Measurements from ENCODE around the gene LIMS3.
"Not testable (repeated sequence)": the region's sequence is repeated elsewhere in the genome, so short reads cannot be mapped to it uniquely, and the experiment has no call there.

Gene LIMS3, protein sequence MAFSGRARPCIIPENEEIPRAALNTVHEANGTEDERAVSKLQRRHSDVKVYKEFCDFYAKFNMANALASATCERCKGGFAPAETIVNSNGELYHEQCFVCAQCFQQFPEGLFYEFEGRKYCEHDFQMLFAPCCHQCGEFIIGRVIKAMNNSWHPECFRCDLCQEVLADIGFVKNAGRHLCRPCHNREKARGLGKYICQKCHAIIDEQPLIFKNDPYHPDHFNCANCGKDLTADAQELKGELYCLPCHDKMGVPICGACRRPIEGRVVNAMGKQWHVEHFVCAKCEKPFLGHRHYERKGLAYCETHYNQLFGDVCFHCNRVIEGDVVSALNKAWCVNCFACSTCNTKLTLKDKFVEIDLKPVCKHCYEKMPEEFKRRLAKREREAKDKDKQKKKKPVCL

GRCh38 chr2:109898462-109899336 lies at the start of gene LIMS3:
LIMS3 (plus strand) TSS chr2:109898688; CDS start chr2:109898729, 41 bp downstream.
- not testable (repeated sequence) for H3K4me3 ChIP-seq, H3K4me1 ChIP-seq, H3K27ac ChIP-seq, H3K4me2 ChIP-seq, H4K20me1 ChIP-seq, H3K9me3 ChIP-seq, H3K9ac ChIP-seq, H3K36me3 ChIP-seq, H3K27me3 ChIP-seq

GRCh38 chr2:109871129-109871751 lies 27.2 kb upstream of the LIMS3 start:
- not testable (repeated sequence) for H3K36me3 ChIP-seq, H3K4me3 ChIP-seq, H3K9ac ChIP-seq, H3K27me3 ChIP-seq, H3K4me1 ChIP-seq, H3K27ac ChIP-seq, H3K9me3 ChIP-seq, H3K4me2 ChIP-seq, H4K20me1 ChIP-seq

DNA sequence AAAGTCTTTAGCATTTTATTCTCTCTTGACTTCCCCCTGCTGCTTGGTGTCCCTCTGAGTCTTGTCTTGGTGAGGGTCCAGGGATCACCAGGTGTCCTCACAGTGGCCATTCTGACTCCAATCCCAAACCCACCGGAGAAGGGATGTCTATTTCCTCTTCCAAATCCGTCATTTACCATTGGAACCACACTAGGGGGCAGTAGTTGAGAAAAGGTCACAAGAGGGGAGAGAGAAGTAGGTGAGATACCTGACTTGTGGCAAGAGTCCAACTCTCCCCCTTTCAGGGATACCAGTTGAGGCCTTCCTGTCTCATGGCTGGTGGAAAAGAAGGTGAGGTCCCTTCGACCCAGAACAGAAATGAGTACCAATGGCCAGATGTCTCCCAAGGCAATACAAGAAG lies 21.9 kb upstream of the LIMS3 start:
- H3K4me1 ChIP-seq, H3K9me3 ChIP-seq, H3K4me3 ChIP-seq, H4K20me1 ChIP-seq, H3K27me3 ChIP-seq, H3K9ac ChIP-seq, H3K36me3 ChIP-seq, H3K4me2 ChIP-seq, H3K27ac ChIP-seq: not testable (repeated sequence)

- not testable (repeated sequence) for H3K9me3 ChIP-seq, H3K36me3 ChIP-seq
These were observed 16.4 kb upstream of the LIMS3 start for GRCh38 chr2:109882112-109882511.

GRCh38 chr2:109888414-109888813 lies 10.1 kb upstream of the LIMS3 start:
- H3K4me1 ChIP-seq, H3K9ac ChIP-seq, H3K4me3 ChIP-seq, H3K4me2 ChIP-seq, H3K36me3 ChIP-seq, H3K27ac ChIP-seq, H3K9me3 ChIP-seq, H4K20me1 ChIP-seq, H3K27me3 ChIP-seq: not testable (repeated sequence)

More at GRCh38 chr2:109882112-109882511, 16.4 kb upstream of the LIMS3 start:
- not testable (repeated sequence) for H3K4me3 ChIP-seq, H4K20me1 ChIP-seq, H3K9ac ChIP-seq, H3K4me1 ChIP-seq, H3K27me3 ChIP-seq, H3K27ac ChIP-seq, H3K4me2 ChIP-seq

GRCh38 chr2:109889909-109890308 lies 8.6 kb upstream of the LIMS3 start:
- not testable (repeated sequence) for H3K36me3 ChIP-seq, H3K27me3 ChIP-seq, H3K27ac ChIP-seq, H4K20me1 ChIP-seq, H3K4me3 ChIP-seq, H3K4me1 ChIP-seq, H3K4me2 ChIP-seq, H3K9ac ChIP-seq, H3K9me3 ChIP-seq

GRCh38 chr2:109891024-109891423 lies 7.5 kb upstream of the LIMS3 start:
- not testable (repeated sequence) for H3K36me3 ChIP-seq, H3K9me3 ChIP-seq, H3K4me2 ChIP-seq, H3K9ac ChIP-seq, H3K27me3 ChIP-seq, H3K4me1 ChIP-seq, H4K20me1 ChIP-seq, H3K27ac ChIP-seq, H3K4me3 ChIP-seq

DNA sequence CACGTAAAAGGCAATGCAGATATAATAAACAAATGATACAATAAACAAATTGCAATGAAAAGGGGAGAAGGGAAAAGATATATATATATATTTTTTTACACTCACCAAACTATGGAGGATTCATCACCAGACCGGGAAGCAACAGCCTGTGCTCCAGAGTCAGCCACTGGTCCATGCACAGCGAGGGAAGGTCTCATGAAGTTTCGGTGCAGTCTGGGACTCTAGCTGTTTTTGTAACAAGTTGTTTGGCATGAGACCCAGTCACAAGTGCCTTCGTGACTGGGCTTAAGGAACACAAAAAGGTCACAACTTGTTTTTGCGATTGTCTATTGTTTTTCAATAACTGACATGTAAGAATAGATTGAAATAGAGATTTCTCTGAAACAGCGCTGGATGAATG lies 4.8 kb upstream of the LIMS3 start:
- not testable (repeated sequence) for H4K20me1 ChIP-seq, H3K27ac ChIP-seq, H3K4me3 ChIP-seq, H3K4me2 ChIP-seq, H3K9ac ChIP-seq, H3K9me3 ChIP-seq, H3K27me3 ChIP-seq, H3K4me1 ChIP-seq, H3K36me3 ChIP-seq

DNA sequence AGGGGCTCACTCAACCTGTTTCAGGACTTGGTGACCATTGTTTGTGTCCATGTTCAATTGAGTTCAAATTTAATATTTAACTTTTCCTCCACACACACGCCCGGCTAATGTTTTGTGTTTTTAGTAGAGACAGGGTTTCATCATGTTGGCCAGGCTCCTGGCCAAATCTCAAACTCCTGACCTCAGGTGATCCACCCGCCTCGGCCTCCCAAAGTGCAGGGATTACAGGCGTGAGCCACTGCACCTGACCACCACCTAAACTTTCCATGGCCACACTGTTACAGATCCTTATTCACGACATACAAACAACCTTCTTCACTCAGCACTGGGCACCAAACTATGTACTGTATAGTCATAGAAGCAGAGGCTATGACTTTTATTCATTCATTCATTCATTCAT lies 4.3 kb upstream of the LIMS3 start:
- H3K9me3 ChIP-seq, H3K36me3 ChIP-seq, H3K4me1 ChIP-seq, H3K4me2 ChIP-seq, H4K20me1 ChIP-seq, H3K27me3 ChIP-seq, H3K9ac ChIP-seq, H3K4me3 ChIP-seq, H3K27ac ChIP-seq: not testable (repeated sequence)

DNA sequence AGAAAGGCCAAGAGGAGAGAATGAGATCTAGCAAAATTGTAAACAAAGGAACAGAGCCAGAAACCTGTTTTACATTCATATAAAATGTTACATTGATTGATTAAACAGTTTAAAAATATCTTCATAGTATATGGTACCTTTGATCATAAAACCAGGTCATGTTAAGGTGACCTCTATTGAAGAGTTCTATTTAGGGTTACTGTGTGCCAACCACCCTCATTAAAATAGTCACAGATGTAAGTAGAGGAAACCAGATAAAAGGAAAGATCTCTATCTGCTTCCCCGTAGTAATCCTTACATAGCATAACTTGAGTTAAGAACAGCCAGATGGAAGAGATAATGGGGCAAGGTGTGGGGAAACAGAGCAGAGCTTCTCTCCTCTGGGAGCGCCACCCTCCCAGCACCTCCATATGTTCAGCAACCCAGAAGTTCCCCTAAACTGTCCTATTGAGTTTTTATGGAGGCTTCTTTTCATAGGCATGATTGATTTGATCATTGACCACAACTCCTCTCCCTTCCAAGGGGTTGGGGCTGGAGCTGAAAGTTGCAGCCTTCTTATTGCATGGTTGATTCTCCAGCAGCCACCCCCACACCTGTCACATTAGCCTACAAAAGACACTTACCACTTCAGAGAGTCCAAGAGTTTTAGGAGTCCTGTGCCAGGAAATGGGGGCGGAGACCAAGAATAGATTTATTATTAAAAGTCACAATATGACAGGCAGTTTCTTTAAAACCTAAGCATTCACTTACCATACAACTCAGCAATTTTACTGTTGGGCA lies 3.2 kb upstream of the LIMS3 start:
- H3K4me2 ChIP-seq, H3K9me3 ChIP-seq, H3K4me3 ChIP-seq, H4K20me1 ChIP-seq, H3K36me3 ChIP-seq, H3K27me3 ChIP-seq, H3K27ac ChIP-seq, H3K9ac ChIP-seq, H3K4me1 ChIP-seq: not testable (repeated sequence)

DNA sequence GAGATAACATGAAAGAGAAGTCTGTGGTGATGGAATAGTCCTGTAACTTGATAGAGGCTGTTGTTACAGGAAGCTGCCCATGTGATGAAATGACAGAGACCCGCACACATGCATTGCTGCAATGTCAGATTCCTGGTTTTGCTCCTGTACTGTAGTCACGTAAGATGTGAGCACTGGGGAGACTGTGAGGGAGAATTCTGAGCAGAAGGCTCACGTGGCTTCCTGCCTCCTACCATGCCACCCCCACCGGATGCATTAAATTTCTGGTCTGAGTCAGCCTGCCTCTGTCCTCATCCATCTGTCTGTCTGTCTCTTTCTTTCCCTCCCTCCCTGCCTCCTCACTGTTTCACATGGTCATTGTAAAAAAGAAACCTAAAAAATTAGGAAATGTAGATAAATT lies 2.3 kb upstream of the LIMS3 start:
- not testable (repeated sequence) for H3K4me2 ChIP-seq, H4K20me1 ChIP-seq, H3K27me3 ChIP-seq, H3K9ac ChIP-seq, H3K27ac ChIP-seq, H3K4me3 ChIP-seq, H3K4me1 ChIP-seq, H3K36me3 ChIP-seq, H3K9me3 ChIP-seq

DNA sequence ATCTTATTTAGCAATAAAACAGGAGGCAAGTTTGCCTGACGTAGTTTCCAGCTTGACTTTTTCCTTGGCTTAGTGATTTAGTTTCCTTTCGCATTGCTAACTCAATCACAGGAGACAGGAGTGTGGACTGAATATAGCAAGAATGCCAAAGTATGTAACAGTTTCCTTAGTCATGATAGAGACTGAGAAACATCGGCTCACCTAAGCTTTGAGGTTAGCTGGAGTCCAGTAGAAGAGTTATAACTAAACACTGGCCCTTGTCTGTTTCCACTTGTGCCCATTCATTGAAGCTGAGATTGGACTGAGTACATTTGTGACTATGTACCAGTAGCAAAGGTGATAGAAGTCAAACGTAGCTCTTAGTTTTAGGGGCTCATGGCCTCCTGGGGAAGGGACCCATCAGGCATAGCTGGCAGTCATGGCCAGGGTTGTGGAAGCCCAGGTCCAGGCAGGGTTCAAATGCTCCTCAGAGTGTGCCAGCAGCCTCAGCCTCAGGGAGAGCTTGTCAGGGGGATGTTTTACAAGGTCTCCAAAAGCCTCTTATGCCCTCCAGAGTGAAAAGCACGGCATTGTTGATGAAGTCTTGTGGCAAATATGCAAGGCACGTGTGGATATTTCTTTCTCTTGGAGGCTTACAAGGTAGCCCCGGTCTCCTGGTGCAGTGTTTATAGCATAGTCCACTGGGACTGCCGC lies 573 bp upstream of the LIMS3 start:
- not testable (repeated sequence) for H3K9me3 ChIP-seq, H3K4me2 ChIP-seq, H4K20me1 ChIP-seq, H3K4me1 ChIP-seq, H3K9ac ChIP-seq, H3K27me3 ChIP-seq, H3K27ac ChIP-seq, H3K4me3 ChIP-seq, H3K36me3 ChIP-seq

- not testable (repeated sequence) for H3K27ac ChIP-seq, H4K20me1 ChIP-seq, H3K4me1 ChIP-seq, H3K9me3 ChIP-seq, H3K36me3 ChIP-seq, H3K27me3 ChIP-seq, H3K9ac ChIP-seq, H3K4me3 ChIP-seq, H3K4me2 ChIP-seq
These were observed 7.3 kb downstream of the LIMS3 start for GRCh38 chr2:109905796-109906195.
